HG02678 (cell line): ENCODE results near the gene CCDC177.

Source experiments
- ATAC-seq: cut with Tn5 transposase; IDR thresholded peaks from one replicate; pipeline ENCODE4 v1.9.1; 2021; ENCODE audit warnings: mild to moderate bottlenecking, moderate library complexity; ENCODE audit not compliant: unreplicated experiment

CCDC177 gene

DNA sequence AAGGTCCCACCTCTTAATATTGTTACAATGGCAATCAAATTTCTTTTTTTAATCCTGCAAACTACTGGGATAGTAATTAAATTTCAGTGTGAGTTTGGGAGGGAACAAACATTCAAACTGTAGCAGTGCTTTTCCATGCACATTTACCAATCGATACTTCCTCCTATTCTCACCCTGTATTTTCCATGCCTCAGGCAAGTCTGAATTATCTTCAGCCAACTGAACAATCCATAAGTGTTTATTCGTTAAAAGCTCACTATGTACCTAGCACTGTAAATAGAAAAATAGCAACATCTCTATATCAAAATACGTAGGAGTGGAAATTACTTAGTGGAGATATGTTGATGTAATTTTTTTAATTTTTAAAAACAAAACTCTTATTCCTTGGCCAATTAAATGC lies 43.5 kb downstream of the CCDC177 start:
- no peak for ATAC-seq

GRCh38 chr14:69530095-69530494 lies 44.6 kb downstream of the CCDC177 start:
- ATAC-seq: no peak

DNA sequence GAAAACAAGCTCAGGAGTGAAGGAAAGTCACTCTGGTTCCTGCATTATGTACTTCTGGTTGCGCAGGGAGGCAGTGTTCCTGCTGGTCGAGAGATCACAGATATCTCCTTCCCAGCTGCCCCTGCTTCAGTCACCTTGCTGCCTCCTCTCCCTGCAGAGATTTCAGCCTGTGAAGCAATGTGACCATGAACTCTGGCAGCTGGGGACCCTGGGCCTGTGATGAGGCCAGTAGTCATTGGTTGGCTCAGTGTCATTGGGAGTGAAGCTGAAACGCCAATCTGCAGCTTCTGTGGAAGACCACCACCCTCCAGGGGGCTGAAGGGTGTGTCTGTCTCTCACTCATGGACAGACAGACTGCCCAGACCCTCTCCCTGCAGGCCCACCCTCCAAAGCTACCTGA lies 45.1 kb downstream of the CCDC177 start:
- no peak for ATAC-seq

- no peak for ATAC-seq
Observed at GRCh38 chr14:69528930-69529329, 45.7 kb downstream of the CCDC177 start.

DNA sequence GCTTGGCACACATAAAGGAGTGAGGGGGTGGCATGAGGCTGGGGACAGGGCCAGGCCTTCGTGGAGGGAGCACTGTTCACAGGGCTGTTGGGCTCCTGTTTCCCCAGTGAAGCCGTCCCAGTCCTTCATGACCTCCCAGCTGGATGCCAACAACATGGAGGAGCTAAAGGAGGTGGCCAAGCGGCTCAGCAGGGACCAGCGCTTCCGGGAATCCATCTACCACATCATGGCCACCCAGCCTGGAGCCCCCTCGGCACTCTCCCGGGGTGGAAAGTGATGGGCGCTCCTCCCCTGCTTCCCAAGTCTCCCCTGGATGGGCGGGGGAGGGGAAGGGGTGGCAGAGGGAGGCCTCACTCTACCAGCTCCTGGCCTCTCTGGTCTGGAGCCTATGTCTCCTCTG lies 46.5 kb downstream of the CCDC177 start:
- ATAC-seq: no peak

- ATAC-seq: no peak
Observed at GRCh38 chr14:69527635-69528034, 47.0 kb downstream of the CCDC177 start.

DNA sequence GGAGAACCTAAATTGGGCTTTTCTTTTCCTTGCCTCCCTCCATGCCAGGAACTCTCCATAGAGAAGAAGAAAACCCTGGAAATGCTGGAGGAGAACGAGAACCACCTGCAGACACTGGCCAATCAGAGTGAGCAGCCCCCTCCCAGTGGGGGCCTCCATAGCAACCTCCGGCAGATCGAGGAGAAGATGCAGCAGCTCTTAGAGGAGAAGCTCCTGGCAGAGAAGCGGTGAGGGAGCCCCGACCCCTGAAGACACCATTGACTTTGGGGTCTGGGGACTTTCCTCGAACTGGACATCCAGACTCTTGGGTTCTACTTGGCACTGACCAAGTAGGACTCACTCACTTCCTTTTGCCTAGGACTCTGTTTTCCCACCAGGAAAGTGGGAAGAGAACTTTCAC lies 48.8 kb downstream of the CCDC177 start:
- no peak for ATAC-seq

GRCh38 chr14:69522026-69522425 lies 52.6 kb downstream of the CCDC177 start:
- ATAC-seq: no peak
